SIG-M5 (cell line): ENCODE measurements around the gene ENPP6.
"Not testable (repeated sequence)": the region's sequence is repeated elsewhere in the genome, so short reads cannot be mapped to it uniquely, and the experiment has no call there.

Source experiments
- DNase-seq: peaks from one replicate; lab custom pipeline; 2025; lab: John Stamatoyannopoulos, UW

The ENPP6 gene

GRCh38 chr4:184235526-184235925 is 17.9 kb upstream of the ENPP6 start:
- no peak for DNase-seq

DNA sequence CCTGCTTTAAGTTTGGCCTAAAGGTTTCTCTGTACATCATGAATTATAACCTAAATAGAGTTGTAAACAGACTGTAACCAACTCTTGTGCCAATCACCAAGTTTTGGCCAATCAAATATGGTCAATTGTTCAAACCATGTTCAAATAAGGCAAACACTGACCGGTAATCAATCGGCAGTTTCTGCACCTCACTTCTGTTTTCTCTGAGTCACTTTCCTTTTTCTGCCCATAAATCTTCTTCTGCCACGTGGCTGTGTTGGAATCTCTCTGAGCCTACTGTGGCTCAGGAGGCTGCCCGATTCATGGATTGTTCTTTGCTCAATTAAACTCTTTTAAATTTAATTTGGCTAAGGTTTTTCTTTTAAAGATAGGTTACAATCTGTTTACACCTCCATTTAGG is 16.5 kb upstream of the ENPP6 start:
- DNase-seq = no peak

GRCh38 chr4:184232975-184233374 is 15.3 kb upstream of the ENPP6 start:
- no peak for DNase-seq

DNA sequence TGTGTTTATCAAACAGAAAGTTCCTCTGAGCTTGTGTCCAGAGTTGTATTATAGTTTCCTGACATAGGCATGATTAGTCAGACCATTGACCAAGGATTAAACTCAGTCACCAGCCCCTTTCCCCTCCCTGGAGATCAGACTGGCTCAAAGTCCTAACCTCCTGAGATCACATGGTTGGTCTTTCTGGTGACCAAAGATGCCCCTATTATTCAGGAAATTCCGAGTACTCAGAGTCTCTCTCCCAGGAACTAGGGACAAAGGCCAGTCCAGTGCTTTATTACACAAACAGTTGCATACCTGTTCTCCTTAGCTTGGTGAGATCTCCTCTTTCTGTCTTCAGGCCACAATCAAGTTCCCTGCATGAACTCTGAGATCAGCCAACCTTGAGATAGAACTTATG is 14.5 kb upstream of the ENPP6 start:
- no peak for DNase-seq

- no peak for DNase-seq
Observed at GRCh38 chr4:184231573-184231972, 13.9 kb upstream of the ENPP6 start.

DNA sequence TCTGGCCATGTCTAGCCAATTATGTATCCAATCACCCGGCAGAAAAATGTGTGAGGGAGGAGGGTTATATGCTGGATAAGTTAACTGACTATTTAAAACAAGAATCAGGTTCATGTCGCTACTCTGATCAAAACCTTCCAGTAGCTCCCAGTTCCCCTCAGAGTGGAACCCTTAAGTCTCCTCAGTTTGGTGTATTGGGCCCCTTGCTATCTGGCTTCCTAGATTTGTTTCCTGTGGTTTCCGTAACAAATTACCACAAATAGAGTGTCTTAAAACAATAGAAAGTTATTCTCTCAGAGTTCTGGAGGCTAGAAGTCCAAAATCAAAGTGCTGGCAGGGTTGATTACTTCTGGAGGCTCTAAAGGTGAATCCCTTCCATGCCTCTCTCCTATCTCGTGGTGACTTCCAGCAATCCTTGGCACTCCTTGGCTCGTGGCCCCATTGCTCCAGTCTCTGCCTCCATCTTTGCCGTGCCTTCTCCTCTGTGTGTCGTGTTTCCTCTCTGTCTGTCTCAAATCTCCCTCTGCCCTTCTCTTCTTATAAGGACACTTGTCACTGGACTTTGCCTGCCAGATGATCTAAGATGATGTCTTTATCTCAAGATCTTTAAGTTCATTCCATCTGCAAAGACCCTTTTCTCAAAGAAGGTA is 10.5 kb upstream of the ENPP6 start:
- no peak for DNase-seq

- DNase-seq = no peak
Observed at GRCh38 chr4:184216515-184216914, 1.2 kb downstream of the ENPP6 start.

GRCh38 chr4:184215709-184216328 is 1.9 kb downstream of the ENPP6 start:
- no peak for DNase-seq

GRCh38 chr4:184214931-184215330 is 2.7 kb downstream of the ENPP6 start:
- no peak for DNase-seq

- DNase-seq = not testable (repeated sequence)
Observed at GRCh38 chr4:184207734-184208607, 9.7 kb downstream of the ENPP6 start.

GRCh38 chr4:184205243-184205642 is 12.4 kb downstream of the ENPP6 start:
- DNase-seq = no peak

GRCh38 chr4:184203300-184203699 is 14.4 kb downstream of the ENPP6 start:
- DNase-seq = no peak

- DNase-seq = no peak
Observed at GRCh38 chr4:184201179-184201578, 16.5 kb downstream of the ENPP6 start.

GRCh38 chr4:184200296-184200695 is 17.4 kb downstream of the ENPP6 start:
- no peak for DNase-seq

DNA sequence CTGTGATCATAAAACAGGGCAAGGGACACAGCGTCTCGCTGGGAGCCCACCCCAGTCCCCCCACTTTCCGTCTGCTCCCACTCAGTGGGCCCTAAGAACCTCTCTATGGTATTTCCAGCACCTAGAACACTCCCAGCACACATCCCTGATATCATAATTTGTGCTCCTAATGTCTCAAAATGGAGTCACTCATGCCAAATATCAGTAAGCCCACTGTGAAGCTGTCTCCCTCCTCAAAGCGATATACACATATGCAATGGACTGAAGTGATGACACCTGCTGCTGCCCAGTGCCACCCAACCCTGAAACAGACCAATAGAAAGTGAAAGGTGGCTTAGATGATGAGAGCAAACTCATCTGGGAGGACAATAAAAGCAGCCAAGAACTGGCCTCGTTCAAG is 17.9 kb downstream of the ENPP6 start:
- no peak for DNase-seq

- DNase-seq = no peak
Observed at GRCh38 chr4:184198190-184198589, 19.5 kb downstream of the ENPP6 start.

GRCh38 chr4:184197536-184198082 is 20.1 kb downstream of the ENPP6 start:
- no peak for DNase-seq

DNA sequence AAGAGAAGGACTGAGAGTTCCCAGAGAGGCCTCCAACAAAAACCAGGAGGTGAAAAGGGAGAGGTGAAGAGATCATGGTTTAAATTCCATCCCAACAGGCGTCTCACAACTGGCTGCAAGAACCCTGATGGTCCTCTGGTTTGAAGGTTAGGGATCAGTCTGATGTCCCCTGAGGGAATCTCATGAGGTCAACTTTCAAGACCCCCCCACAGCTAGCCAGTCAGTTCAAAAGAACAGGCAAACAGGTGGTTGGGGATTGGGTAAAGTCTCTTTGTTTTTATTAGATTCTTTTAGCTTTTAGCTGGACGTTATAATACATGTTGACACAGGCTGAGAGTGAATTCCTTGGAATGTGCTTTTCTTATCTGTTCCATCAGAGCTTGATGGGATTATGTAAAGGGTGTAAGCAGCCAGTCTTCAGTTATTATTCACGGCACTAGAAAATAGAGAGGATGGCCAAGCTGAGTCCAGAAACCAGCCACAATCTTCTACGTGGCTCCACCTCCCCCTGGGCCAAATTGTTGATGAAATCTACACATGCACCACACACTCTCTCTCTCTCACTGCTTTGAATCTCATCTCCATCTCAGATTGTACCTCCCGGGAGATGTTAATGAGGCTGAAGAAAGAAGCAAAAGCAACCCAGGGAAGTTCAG is 20.8 kb downstream of the ENPP6 start:
- no peak for DNase-seq

GRCh38 chr4:184193556-184194525 is 23.8 kb downstream of the ENPP6 start:
- DNase-seq = no peak

- no peak for DNase-seq
Observed at GRCh38 chr4:184192933-184193332, 24.7 kb downstream of the ENPP6 start.

DNA sequence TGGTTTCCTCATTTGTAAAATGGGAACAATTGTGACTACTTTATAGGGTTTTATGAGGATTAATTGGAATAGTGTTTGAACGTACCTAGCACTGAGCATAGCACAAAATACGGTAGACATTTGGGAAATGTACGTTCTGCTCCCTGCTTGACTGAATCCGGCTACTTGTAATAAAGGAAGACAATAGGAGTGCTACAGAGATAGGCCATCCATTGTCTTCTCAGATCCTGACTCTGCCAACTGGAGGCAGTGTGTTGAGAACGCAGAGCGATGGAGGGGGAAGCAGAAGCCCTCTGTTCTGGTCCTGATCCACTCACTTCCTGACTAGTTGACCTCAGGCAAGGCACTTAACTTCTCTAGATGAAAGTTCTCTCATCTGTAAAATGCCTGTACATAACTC is 26.4 kb downstream of the ENPP6 start:
- no peak for DNase-seq
